Measurements from ENCODE around the gene IRF2BPL. TPM values are rescaled to one million over a fixed set of nuclear protein-coding genes. Genes with fewer than 3 reads are reported as not detected.

Gene IRF2BPL
- total RNA-seq, result 10 to 100 TPM; 36.2 to 37.7 TPM

DNA sequence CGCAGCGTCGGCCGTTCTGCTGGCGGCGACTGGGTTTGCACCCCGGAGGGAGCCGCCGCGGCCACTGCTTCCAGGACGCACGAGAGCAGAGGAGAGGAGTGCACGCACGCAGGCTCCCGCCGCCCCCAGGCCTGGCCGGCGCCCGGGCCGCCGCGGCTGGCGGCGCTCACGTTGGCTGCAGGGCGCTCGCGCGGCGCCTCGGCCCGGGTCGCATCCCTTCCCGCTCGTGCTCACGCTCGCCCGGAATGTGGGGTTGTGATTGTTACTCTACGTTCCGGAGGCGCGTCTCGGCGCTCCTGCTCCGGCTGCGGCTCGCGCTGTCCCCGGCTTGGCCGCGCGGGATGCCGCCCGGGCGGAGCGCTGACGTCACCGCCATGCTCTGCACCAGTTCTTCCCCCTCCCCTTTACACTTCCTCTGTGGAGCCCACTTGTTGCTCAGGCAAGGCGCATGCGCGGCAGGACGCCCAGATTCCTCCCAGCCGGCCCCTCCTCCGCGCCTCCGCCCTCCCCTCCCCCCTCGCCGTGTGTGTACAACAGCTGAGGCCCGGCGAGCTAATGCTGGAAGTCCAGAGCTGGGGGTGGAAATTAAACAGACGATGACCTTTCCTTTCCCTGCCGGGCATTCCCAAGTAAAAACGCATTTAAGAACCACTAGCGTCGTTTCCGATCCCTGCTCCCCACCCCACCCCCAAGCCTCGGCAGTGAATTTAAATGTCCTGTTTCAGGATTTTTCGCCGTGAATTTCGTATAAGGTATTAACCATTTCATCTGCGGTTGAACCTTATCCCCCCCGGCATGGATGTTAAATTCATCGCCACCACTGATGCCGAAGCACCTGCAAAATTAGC, at the start of gene IRF2BPL:
TSS of gene IRF2BPL (minus strand) at position 325 of the 848 bp plus-strand sequence. CDS start 916 bp downstream, outside the sequence.
- ChIA-PET CTCF (interaction anchor here (0.7 to 4.8 kb wide), 17 partner anchors 12 to 152 kb away, joined by 3 to 36 read pairs (median 5); no protein-coding TSS in a partner anchor), POLR2A (interaction anchor here (0.8 to 4.1 kb wide), 15 partner anchors 8 to 124 kb away, joined by 3 to 36 read pairs (median 3); no protein-coding TSS in a partner anchor)
- no peaks in the 10 kb centered on the region for H3K9me3 Mint-ChIP-seq
- intact Hi-C loops (cut with micrococcal nuclease), result no loop called here
- peak; percentile 73 for ATAC-seq
- TF ChIP-seq, protein P1, sequence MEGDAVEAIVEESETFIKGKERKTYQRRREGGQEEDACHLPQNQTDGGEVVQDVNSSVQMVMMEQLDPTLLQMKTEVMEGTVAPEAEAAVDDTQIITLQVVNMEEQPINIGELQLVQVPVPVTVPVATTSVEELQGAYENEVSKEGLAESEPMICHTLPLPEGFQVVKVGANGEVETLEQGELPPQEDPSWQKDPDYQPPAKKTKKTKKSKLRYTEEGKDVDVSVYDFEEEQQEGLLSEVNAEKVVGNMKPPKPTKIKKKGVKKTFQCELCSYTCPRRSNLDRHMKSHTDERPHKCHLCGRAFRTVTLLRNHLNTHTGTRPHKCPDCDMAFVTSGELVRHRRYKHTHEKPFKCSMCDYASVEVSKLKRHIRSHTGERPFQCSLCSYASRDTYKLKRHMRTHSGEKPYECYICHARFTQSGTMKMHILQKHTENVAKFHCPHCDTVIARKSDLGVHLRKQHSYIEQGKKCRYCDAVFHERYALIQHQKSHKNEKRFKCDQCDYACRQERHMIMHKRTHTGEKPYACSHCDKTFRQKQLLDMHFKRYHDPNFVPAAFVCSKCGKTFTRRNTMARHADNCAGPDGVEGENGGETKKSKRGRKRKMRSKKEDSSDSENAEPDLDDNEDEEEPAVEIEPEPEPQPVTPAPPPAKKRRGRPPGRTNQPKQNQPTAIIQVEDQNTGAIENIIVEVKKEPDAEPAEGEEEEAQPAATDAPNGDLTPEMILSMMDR (IDR thresholded peaks at IDR 0.05), result no peak
- DNase-seq, result peak; percentile 95
- H3K36me3 Mint-ChIP-seq (ENCODE audit: low read depth), result peaks cover 27% of the 10 kb centered on the region
- no peaks in the 10 kb centered on the region for H3K27me3 Mint-ChIP-seq
- peaks cover 51% of the 10 kb centered on the region for H3K4me1 Mint-ChIP-seq (ENCODE audit: low read depth)
- peak within 1 kb of the TSS; percentile 97 for H3K4me3 Mint-ChIP-seq
- peak within 1 kb of the TSS; percentile 94 for H3K27ac Mint-ChIP-seq

GRCh38 chr14:77077040-77077439, 48.5 kb upstream of the IRF2BPL start:
- H3K27me3 Mint-ChIP-seq, result no peaks in the 10 kb centered on the region
- CTCF ChIA-PET, result interaction anchor here (0.9 to 3.6 kb wide), 9 partner anchors 9 to 206 kb away, joined by 3 to 22 read pairs (median 6); no protein-coding TSS in a partner anchor
- no peaks in the 10 kb centered on the region for H3K4me1 Mint-ChIP-seq (ENCODE audit: low read depth)
- intact Hi-C loops (cut with micrococcal nuclease), result no loop called here
- ATAC-seq (no peak), DNase-seq (no peak)
- H3K27ac Mint-ChIP-seq, result no peak overlapping the region
- no peaks in the 10 kb centered on the region for H3K36me3 Mint-ChIP-seq (ENCODE audit: low read depth)
- no peak overlapping the region for H3K4me3 Mint-ChIP-seq
- H3K9me3 Mint-ChIP-seq, result peaks cover 7% of the 10 kb centered on the region
- TF ChIP-seq, protein P1 (IDR thresholded peaks at IDR 0.05), result no peak
- POLR2A ChIA-PET, result interaction anchor here (0.8 to 1.3 kb wide), 2 partner anchors 9 to 49 kb away, joined by 3 read pairs; no protein-coding TSS in a partner anchor

DNA sequence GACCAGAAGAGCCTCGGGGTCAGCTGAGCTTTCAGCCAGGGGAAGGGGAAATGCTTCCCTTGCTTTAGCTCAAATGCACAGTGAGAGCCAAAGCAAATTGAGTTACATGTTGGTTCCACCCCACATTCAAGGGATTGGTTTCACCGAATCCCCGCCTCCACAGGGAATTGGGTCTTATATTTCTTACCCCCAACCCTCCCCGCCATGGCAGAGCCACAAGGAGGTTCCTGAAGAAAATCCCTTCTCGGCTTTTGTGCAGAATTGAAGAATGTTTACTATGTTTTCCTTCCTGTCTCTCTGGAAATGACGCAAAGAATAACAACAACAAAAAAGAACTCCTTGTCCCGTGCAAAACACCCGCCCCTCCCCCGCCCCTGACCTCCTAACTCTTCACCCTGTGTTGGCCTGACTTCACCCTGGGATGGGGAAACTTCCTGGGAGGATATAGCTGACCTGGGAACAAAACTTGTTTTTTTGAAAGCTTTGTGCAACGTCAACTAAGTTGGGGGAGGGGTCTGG, 47.7 kb upstream of the IRF2BPL start:
- TF ChIP-seq, protein P1 (IDR thresholded peaks at IDR 0.05), result no peak
- H3K4me1 Mint-ChIP-seq (ENCODE audit: low read depth), result no peaks in the 10 kb centered on the region
- H3K9me3 Mint-ChIP-seq, result peaks cover 7% of the 10 kb centered on the region
- DNase-seq (no peak), ATAC-seq (no peak)
- H3K27ac Mint-ChIP-seq, result no peak overlapping the region
- ChIA-PET POLR2A (interaction anchor here (1.3 kb wide), 1 partner anchor 10 kb away, joined by 3 read pairs; no protein-coding TSS in a partner anchor), CTCF (interaction anchor here (0.9 to 3.6 kb wide), 10 partner anchors 10 to 205 kb away, joined by 3 to 22 read pairs (median 6); no protein-coding TSS in a partner anchor)
- intact Hi-C loops (cut with micrococcal nuclease), result no loop called here
- H3K27me3 Mint-ChIP-seq, result no peaks in the 10 kb centered on the region
- H3K36me3 Mint-ChIP-seq (ENCODE audit: low read depth), result no peaks in the 10 kb centered on the region
- no peak overlapping the region for H3K4me3 Mint-ChIP-seq

GRCh38 chr14:77074969-77075368, 46.5 kb upstream of the IRF2BPL start:
- intact Hi-C loops (cut with micrococcal nuclease), result no loop called here
- ChIA-PET CTCF (interaction anchor here (1.0 to 3.6 kb wide), 9 partner anchors 12 to 365 kb away, joined by 3 to 22 read pairs (median 5); no protein-coding TSS in a partner anchor), POLR2A (no interaction called here)
- TF ChIP-seq, protein P1 (IDR thresholded peaks at IDR 0.05), result no peak
- Mint-ChIP-seq H3K27ac (no peak overlapping the region), H3K9me3 (peaks cover 5% of the 10 kb centered on the region), H3K27me3 (peaks cover 1% of the 10 kb centered on the region), H3K36me3 (ENCODE audit: low read depth) (no peaks in the 10 kb centered on the region), H3K4me3 (no peak overlapping the region), H3K4me1 (ENCODE audit: low read depth) (no peaks in the 10 kb centered on the region)
- ATAC-seq (no peak), DNase-seq (no peak)
